GM23338 (cell line): ENCODE data around the gene MFAP4. TPM values are rescaled to one million over a fixed set of nuclear protein-coding genes. Genes with fewer than 3 reads are reported as not detected.

Source experiments
- ATAC-seq: fragments of 200-7000 bp; cut with Tn5 transposase; 3 replicates; pipeline ENCODE4 v1.9.1; 2020
- DNase-seq: peaks from one replicate; pipeline ENCODE4 v3.0.0-alpha.2; 2015; ENCODE audit warnings: low spot score
- H2AFZ ChIP-seq: fragments of 200-600 bp; sonication (generic); 2 replicates; pipeline ENCODE4 v1.8.0; 2016; ENCODE audit warnings: antibody characterized with exemption, mild to moderate bottlenecking, moderate library complexity
- H3F3A ChIP-seq: fragments of 200-600 bp; sonication (generic); replicated peaks from 2 replicates; pipeline ENCODE4 v1.8.0; 2017; ENCODE audit warnings: antibody characterized with exemption, mixed run types, low read depth
- H3K27ac ChIP-seq: fragments of 200-600 bp; sonication (generic); 2 replicates; pipeline ENCODE4 v1.6.1; 2016; ENCODE audit warnings: low read depth
- H3K27me3 ChIP-seq: fragments of 200-600 bp; sonication (generic); 2 replicates; pipeline ENCODE4 v1.8.0; 2016; ENCODE audit warnings: mild to moderate bottlenecking, mixed run types, moderate library complexity; ENCODE audit not compliant: insufficient read depth
- H3K36me3 ChIP-seq: fragments of 200-600 bp; sonication (generic); 2 replicates; pipeline ENCODE4 v1.8.0; 2016; ENCODE audit warnings: mild to moderate bottlenecking; ENCODE audit not compliant: insufficient read depth
- H3K4me1 ChIP-seq: fragments of 200-600 bp; sonication (generic); 2 replicates; pipeline ENCODE4 v1.8.0; 2016; ENCODE audit warnings: mild to moderate bottlenecking, moderate library complexity; ENCODE audit not compliant: insufficient read depth
- H3K4me2 ChIP-seq: fragments of 200-600 bp; sonication (generic); 2 replicates; pipeline ENCODE4 v1.7.1; 2017; ENCODE audit warnings: mixed run types
- H3K4me3 ChIP-seq: fragments of 200-600 bp; sonication (generic); 2 replicates; pipeline ENCODE4 v1.6.1; 2016; ENCODE audit warnings: mixed run types
- H3K79me2 ChIP-seq: fragments of 200-600 bp; sonication (generic); replicated peaks from 2 replicates; pipeline ENCODE4 v1.8.0; 2017; ENCODE audit warnings: mild to moderate bottlenecking; ENCODE audit not compliant: insufficient read depth
- H3K9me2 ChIP-seq: fragments of 200-600 bp; sonication (generic); 2 replicates; pipeline ENCODE4 v1.8.0; 2017; ENCODE audit not compliant: insufficient read depth
- H4K20me1 ChIP-seq: fragments of 200-600 bp; sonication (generic); replicated peaks from 2 replicates; pipeline ENCODE4 v1.8.0; 2017; ENCODE audit warnings: mild to moderate bottlenecking; ENCODE audit not compliant: insufficient read depth
- H3K27ac Mint-ChIP-seq: 2 replicates; pipeline ENCODE4 v1.8.0; 2020; ENCODE audit warnings: inconsistent platforms, mild to moderate bottlenecking, moderate library complexity, mixed read lengths
- H3K27me3 Mint-ChIP-seq: 3 replicates; pipeline ENCODE4 v1.8.0; 2022; ENCODE audit warnings: low read depth, mild to moderate bottlenecking, moderate library complexity, mixed read lengths, inconsistent platforms; ENCODE audit not compliant: insufficient read depth, poor library complexity
- H3K36me3 Mint-ChIP-seq: 3 replicates; pipeline ENCODE4 v1.8.0; 2021; ENCODE audit warnings: low read depth, mild to moderate bottlenecking, inconsistent platforms, moderate library complexity, mixed read lengths
- H3K4me1 Mint-ChIP-seq: 3 replicates; pipeline ENCODE4 v1.8.0; 2020; ENCODE audit warnings: mild to moderate bottlenecking, inconsistent platforms, mixed read lengths
- H3K4me3 Mint-ChIP-seq: 3 replicates; pipeline ENCODE4 v1.8.0; 2021; ENCODE audit warnings: moderate library complexity, mild to moderate bottlenecking, inconsistent platforms, mixed read lengths
- H3K9me3 Mint-ChIP-seq: 3 replicates; pipeline ENCODE4 v1.8.0; 2020; ENCODE audit warnings: moderate library complexity, mild to moderate bottlenecking, inconsistent platforms, mixed read lengths
- CREB1 ChIP-seq: fragments of 250-450 bp; sonication (Bioruptor Pico); IDR thresholded peaks from 2 replicates; pipeline ENCODE4 v1.5.0; 2020; ENCODE audit warnings: low read depth, mild to moderate bottlenecking, moderate library complexity
- CTCF ChIP-seq, 2 experiments: fragments of 200-600 bp in 1 of 2; sonication (generic) in 1 of 2; conservative IDR thresholded peaks; 2 replicates each; pipeline versions ENCODE4 v1.5.1 to v1.6.1; 2016 to 2017; ENCODE audit warnings: antibody characterized with exemption in 2 of 2, low read depth in 2 of 2, mild to moderate bottlenecking in 2 of 2, moderate library complexity in 1 of 2
- JUNB ChIP-seq: IDR thresholded peaks from one replicate; pipeline ENCODE4 v1.6.1; 2016; ENCODE audit warnings: antibody characterized with exemption; ENCODE audit not compliant: unreplicated experiment
- NANOG ChIP-seq: IDR thresholded peaks from 2 replicates; pipeline ENCODE4 v1.6.1; 2016; ENCODE audit warnings: antibody characterized with exemption, borderline replicate concordance
- POLR2AphosphoS5 ChIP-seq: IDR thresholded peaks from 2 replicates; pipeline ENCODE4 v1.6.1; 2016; ENCODE audit warnings: antibody characterized with exemption, low read depth
- REST ChIP-seq: IDR thresholded peaks from one replicate; pipeline ENCODE4 v1.6.1; 2018; ENCODE audit warnings: antibody characterized with exemption; ENCODE audit not compliant: unreplicated experiment
- ZNF114 ChIP-seq: fragments of 250-450 bp; sonication (Bioruptor Pico); IDR thresholded peaks from 2 replicates; pipeline ENCODE4 v1.5.0; 2020; ENCODE audit warnings: mild to moderate bottlenecking, moderate library complexity
- ZNF331 ChIP-seq: fragments of 250-450 bp; sonication (Bioruptor Pico); IDR thresholded peaks from 2 replicates; pipeline ENCODE4 v1.5.0; 2020; ENCODE audit warnings: low read depth, mild to moderate bottlenecking, moderate library complexity
- ZNF462 ChIP-seq: fragments of 250-450 bp; sonication (Bioruptor Pico); IDR thresholded peaks from 2 replicates; pipeline ENCODE4 v1.5.0; 2020; ENCODE audit warnings: mild to moderate bottlenecking, moderate library complexity
- polyA plus RNA-seq: library from polyadenylated mRNA; unstranded; fragments of >200 nt; fragmentation: Nextera tagmentation; extraction: Ambion mirVana; gene quantifications from 2 replicates; pipeline ENCODE4 v1.2.1, GENCODE V29; 2016
- total RNA-seq: library from RNA; depleted of rRNA; stranded (reverse); fragments of >200 nt; shearing (Covaris generic); gene quantifications from 2 replicates; pipeline ENCODE4 v1.2.3, GENCODE V29; 2014
- TF ChIP-seq, protein P1 (sequence below): IDR thresholded peaks from 2 replicates; pipeline ENCODE4 v1.6.1; 2016; ENCODE audit warnings: antibody characterized with exemption

MFAP4 gene
- total and polyA plus RNA-seq, 2 experiments from 2014 or later = 7.7 to 9.7 TPM

- H3K27ac Mint-ChIP-seq = no peak overlapping the region; the same call in 1 of the 2 replicates
- Histone ChIP-seq H3F3A (no peaks in the 10 kb centered on the region), H3K27me3 (no peaks in the 10 kb centered on the region), H3K4me2 (peak overlapping the region; percentile 97), H4K20me1 (no peaks in the 10 kb centered on the region), H3K9me2 (no peaks in the 10 kb centered on the region), H3K4me1 (peaks cover 11% of the 10 kb centered on the region), H3K4me3 (peak overlapping the region; percentile 91), H2AFZ (no peak overlapping the region), H3K36me3 (no peaks in the 10 kb centered on the region), H3K27ac (no peak overlapping the region), H3K79me2 (no peaks in the 10 kb centered on the region)
- H3K36me3 Mint-ChIP-seq = no peaks in the 10 kb centered on the region; the same call in 2 of the 3 replicates
- H3K4me3 Mint-ChIP-seq = peak overlapping the region; percentile 89
- no peak for ATAC-seq
- DNase-seq = no peak
- H3K4me1 Mint-ChIP-seq = peaks cover 14% of the 10 kb centered on the region
- peaks cover 6% of the 10 kb centered on the region for H3K27me3 Mint-ChIP-seq
- TF ChIP-seq, protein P1, sequence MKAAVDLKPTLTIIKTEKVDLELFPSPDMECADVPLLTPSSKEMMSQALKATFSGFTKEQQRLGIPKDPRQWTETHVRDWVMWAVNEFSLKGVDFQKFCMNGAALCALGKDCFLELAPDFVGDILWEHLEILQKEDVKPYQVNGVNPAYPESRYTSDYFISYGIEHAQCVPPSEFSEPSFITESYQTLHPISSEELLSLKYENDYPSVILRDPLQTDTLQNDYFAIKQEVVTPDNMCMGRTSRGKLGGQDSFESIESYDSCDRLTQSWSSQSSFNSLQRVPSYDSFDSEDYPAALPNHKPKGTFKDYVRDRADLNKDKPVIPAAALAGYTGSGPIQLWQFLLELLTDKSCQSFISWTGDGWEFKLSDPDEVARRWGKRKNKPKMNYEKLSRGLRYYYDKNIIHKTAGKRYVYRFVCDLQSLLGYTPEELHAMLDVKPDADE = no peak
- TF ChIP-seq ZNF331 (CRISPR knock-in tag) (no peak), POLR2AphosphoS5 (no peak), JUNB (no peak), CTCF (conservative IDR thresholded peaks at IDR 0.05; ENCODE audit: low read depth in 2 of 2) (no peak), NANOG (no peak), ZNF462 (CRISPR knock-in tag) (no peak), CREB1 (CRISPR knock-in tag) (no peak), ZNF114 (CRISPR knock-in tag) (no peak), REST (no peak)
- H3K9me3 Mint-ChIP-seq = no peaks in the 10 kb centered on the region
Observed at GRCh38 chr17:19363460-19364035, 23.4 kb downstream of the MFAP4 start.
